PC-3 (cell line): ENCODE measurements around the gene SCD5. TPM values are rescaled to one million over a fixed set of nuclear protein-coding genes. Genes with fewer than 3 reads are reported as not detected.

ENCODE experiments used
- ATAC-seq: fragments of 200-7000 bp; cut with Tn5 transposase; 2 replicates; pipeline ENCODE4 v1.9.1; 2020; ENCODE audit warnings: mild to moderate bottlenecking, moderate library complexity
- BruUV-seq: library from RNA; stranded (reverse); fragments of 400-500 nt; replicated peaks from 2 replicates; lab custom pipeline; 2021; lab: Mats Ljungman, UMichigan
- CTCF ChIA-PET: fragments of 300-600 bp; sonication (Branson Sonifier 250); formaldehyde crosslinking; loops from one replicate; lab custom pipeline; 2022; ENCODE audit warnings: antibody characterized with exemption; lab: Charles Lee
- POLR2A ChIA-PET: fragments of 300-600 bp; sonication (Branson Sonifier 250); formaldehyde crosslinking; loops from one replicate; lab custom pipeline; 2022; ENCODE audit warnings: antibody characterized with exemption; ENCODE audit not compliant: unreplicated experiment; lab: Charles Lee
- DNase-seq: peaks from one replicate; pipeline ENCODE4 v3.0.0-alpha.2; 2015
- H2AFZ ChIP-seq: fragments of 300-600 bp; sonication (generic); 2 replicates; pipeline ENCODE4 v1.6.0; 2016; ENCODE audit warnings: antibody characterized with exemption, low read length
- H3F3A ChIP-seq: fragments of 300-600 bp; sonication (generic); one replicate; pipeline ENCODE4 v1.6.0; 2017; ENCODE audit warnings: antibody characterized with exemption, low read length, control low read depth, mild to moderate bottlenecking; ENCODE audit not compliant: unreplicated experiment
- H3K27ac ChIP-seq: fragments of 300-600 bp; sonication (generic); 2 replicates; pipeline ENCODE4 v1.5.1; 2016; ENCODE audit warnings: mild to moderate bottlenecking, low read length
- H3K27me3 ChIP-seq: fragments of 300-600 bp; sonication (generic); 2 replicates; pipeline ENCODE4 v1.6.1; 2016; ENCODE audit warnings: low read length, mixed read lengths
- H3K36me3 ChIP-seq: fragments of 300-600 bp; sonication (generic); 2 replicates; pipeline ENCODE4 v1.6.1; 2016; ENCODE audit warnings: low read depth, mixed run types, low read length, mixed read lengths
- H3K4me1 ChIP-seq: fragments of 300-600 bp; sonication (generic); 2 replicates; pipeline ENCODE4 v1.5.1; 2016; ENCODE audit warnings: low read length; ENCODE audit not compliant: insufficient read depth
- H3K4me2 ChIP-seq: fragments of 300-600 bp; sonication (generic); 2 replicates; pipeline ENCODE4 v1.6.0; 2016; ENCODE audit warnings: low read length
- H3K4me3 ChIP-seq: fragments of 300-600 bp; sonication (generic); 2 replicates; pipeline ENCODE4 v1.5.1; 2016; ENCODE audit warnings: mild to moderate bottlenecking, low read length, mixed read lengths
- H3K79me2 ChIP-seq: fragments of 300-600 bp; sonication (generic); 2 replicates; pipeline ENCODE4 v1.6.1; 2017; ENCODE audit warnings: low read length, mixed read lengths
- H3K9ac ChIP-seq: fragments of 300-600 bp; sonication (generic); 2 replicates; pipeline ENCODE4 v1.6.0; 2016; ENCODE audit warnings: mild to moderate bottlenecking, low read length
- H3K9me2 ChIP-seq: fragments of 300-600 bp; sonication (generic); replicated peaks from 2 replicates; pipeline ENCODE4 v1.6.1; 2016; ENCODE audit warnings: mixed run types, low read length, mixed read lengths
- H3K9me3 ChIP-seq: fragments of 300-600 bp; sonication (generic); 2 replicates; pipeline ENCODE4 v1.6.1; 2016; ENCODE audit warnings: low read length, mixed read lengths
- H4K20me1 ChIP-seq: fragments of 300-600 bp; sonication (generic); 2 replicates; pipeline ENCODE4 v1.6.1; 2016; ENCODE audit warnings: low read length, mixed read lengths
- CTCF ChIP-seq: fragments of 300-600 bp; sonication (generic); conservative IDR thresholded peaks from 2 replicates; pipeline ENCODE4 v1.5.1; 2017; ENCODE audit warnings: antibody characterized with exemption, low read depth, mild to moderate bottlenecking, low read length
- EZH2 ChIP-seq: fragments of 300-600 bp; sonication (generic); IDR thresholded peaks from one replicate; pipeline ENCODE4 v1.6.1; 2017; ENCODE audit warnings: antibody characterized with exemption, mild to moderate bottlenecking, low read length; ENCODE audit not compliant: unreplicated experiment
- EZH2phosphoT487 ChIP-seq: fragments of 300-600 bp; sonication (generic); IDR thresholded peaks from 2 replicates; pipeline ENCODE4 v1.6.1; 2018; ENCODE audit warnings: mild to moderate bottlenecking, antibody characterized with exemption, low read length, borderline replicate concordance
- intact Hi-C: fragments of 100-400 bp; cut with micrococcal nuclease; formaldehyde crosslinking; loops from 2 replicates; pipeline ENCODE4 v1.9.0; 2023
- total RNA-seq: library from RNA; depleted of rRNA; stranded (reverse); fragments of >200 nt; gene quantifications from 2 replicates; pipeline ENCODE4 v1.2.3, GENCODE V29; 2014

Gene SCD5
- total RNA-seq, 1 experiment from 2014 or later: 3.8 TPM

GRCh38 chr4:82644734-82645126, 153.9 kb downstream of the SCD5 start:
- DNase-seq: no peak

GRCh38 chr4:82643994-82644733, 154.4 kb downstream of the SCD5 start:
- H3K4me2 ChIP-seq: no peak overlapping the region
- BruUV-seq: no TSS peak

More at GRCh38 chr4:82644734-82645126, 153.9 kb downstream of the SCD5 start:
- Histone ChIP-seq H3K9me3 (no peaks in the 10 kb centered on the region), H2AFZ (no peak overlapping the region), H3K4me3 (no peak overlapping the region), H3F3A (no peaks in the 10 kb centered on the region), H3K4me2 (no peak overlapping the region), H3K27me3 (no peaks in the 10 kb centered on the region), H3K9ac (no peak overlapping the region), H3K79me2 (no peaks in the 10 kb centered on the region), H3K4me1 (peaks cover 19% of the 10 kb centered on the region), H3K9me2 (no peaks in the 10 kb centered on the region), H3K36me3 (no peaks in the 10 kb centered on the region), H3K27ac (peak overlapping the region; percentile 26; the same call in 1 of the 2 replicates), H4K20me1 (no peaks in the 10 kb centered on the region)
- ChIA-PET POLR2A (no interaction called here), CTCF (no interaction called here)
- intact Hi-C loops: no loop called here
- no peak for TF ChIP-seq EZH2phosphoT487
- TF ChIP-seq CTCF: no peak
- TF ChIP-seq EZH2: no peak
- BruUV-seq: no TSS peak
- no peak for ATAC-seq

More at GRCh38 chr4:82643994-82644733, 154.4 kb downstream of the SCD5 start:
- H2AFZ ChIP-seq: no peak overlapping the region
- H3K79me2 ChIP-seq: no peaks in the 10 kb centered on the region
- H3K4me3 ChIP-seq: no peak overlapping the region
- no peaks in the 10 kb centered on the region for H3K36me3 ChIP-seq
- ATAC-seq: peak; percentile 68
- no peak overlapping the region for H3K9ac ChIP-seq
- peak; percentile 56 for DNase-seq
- CTCF ChIA-PET: no interaction called here
- H3K4me1 ChIP-seq: peaks cover 19% of the 10 kb centered on the region
- POLR2A ChIA-PET: no interaction called here
- H3K9me2 ChIP-seq: no peaks in the 10 kb centered on the region
- no peak for TF ChIP-seq EZH2
- TF ChIP-seq EZH2phosphoT487: no peak
- no peak for TF ChIP-seq CTCF
- H3K27me3 ChIP-seq: no peaks in the 10 kb centered on the region
- H4K20me1 ChIP-seq: no peaks in the 10 kb centered on the region
- no peaks in the 10 kb centered on the region for H3K9me3 ChIP-seq
- intact Hi-C loops: no loop called here
- no peaks in the 10 kb centered on the region for H3F3A ChIP-seq
- H3K27ac ChIP-seq: peak overlapping the region; percentile 26; the same call in 1 of the 2 replicates
